Activated CD4-positive, alpha-beta T cell treated with anti-CD3 and anti-CD28 coated beads, Interleukin-2, amount 50 U/mL, for 4 hours (primary cell): ENCODE measurements around the gene C19orf73.

ENCODE experiments used
- DNase-seq, 2 experiments: peaks; one replicate each; pipeline ENCODE4 v3.0.0-alpha.2; 2020

C19orf73 gene, protein sequence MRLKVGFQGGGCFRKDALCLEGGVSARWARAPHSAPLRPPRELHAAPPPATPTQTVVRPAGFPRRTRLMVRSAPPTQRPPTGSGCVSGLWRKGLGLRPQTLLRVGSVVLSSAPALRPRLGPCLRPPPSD

DNA sequence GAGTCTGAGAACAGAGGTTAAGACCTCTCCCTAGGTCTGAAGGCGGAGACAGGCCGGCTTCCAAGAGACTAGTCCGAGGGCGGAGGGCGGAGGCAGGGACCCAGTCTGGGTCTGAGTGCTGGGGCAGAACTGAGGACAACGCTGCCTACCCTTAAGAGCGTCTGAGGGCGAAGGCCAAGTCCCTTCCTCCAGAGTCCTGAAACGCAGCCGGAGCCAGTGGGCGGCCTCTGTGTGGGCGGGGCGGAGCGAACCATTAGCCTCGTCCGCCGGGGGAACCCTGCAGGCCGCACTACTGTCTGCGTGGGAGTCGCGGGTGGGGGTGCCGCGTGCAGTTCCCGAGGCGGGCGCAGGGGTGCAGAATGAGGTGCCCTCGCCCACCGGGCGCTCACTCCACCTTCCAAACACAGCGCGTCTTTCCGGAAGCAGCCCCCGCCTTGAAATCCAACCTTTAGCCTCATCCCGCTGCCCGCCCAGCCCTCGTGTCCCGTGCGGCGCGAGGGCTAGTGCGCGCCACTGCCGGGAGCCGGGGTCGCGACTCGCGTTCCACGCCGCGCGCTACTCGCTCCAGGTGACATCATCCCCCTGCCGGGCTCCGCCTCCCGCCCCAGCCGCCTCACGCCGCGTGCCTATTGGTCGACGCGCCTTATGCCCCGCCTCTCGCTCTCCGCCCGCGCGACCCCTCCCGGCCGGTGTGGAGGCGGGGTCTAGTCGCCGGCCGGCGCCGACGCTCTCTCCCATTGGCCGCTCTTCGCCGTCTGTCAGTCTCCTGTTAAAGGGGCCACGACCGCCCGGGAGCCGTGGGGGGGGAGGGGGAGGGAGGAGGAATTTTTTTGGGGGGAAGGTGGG, at the start of gene C19orf73:
TSS of gene C19orf73 (minus strand) at position 579 of the 846 bp plus-strand sequence. CDS start at position 458, 121 bp downstream.
- peak; percentile 93 to 95 for DNase-seq

DNA sequence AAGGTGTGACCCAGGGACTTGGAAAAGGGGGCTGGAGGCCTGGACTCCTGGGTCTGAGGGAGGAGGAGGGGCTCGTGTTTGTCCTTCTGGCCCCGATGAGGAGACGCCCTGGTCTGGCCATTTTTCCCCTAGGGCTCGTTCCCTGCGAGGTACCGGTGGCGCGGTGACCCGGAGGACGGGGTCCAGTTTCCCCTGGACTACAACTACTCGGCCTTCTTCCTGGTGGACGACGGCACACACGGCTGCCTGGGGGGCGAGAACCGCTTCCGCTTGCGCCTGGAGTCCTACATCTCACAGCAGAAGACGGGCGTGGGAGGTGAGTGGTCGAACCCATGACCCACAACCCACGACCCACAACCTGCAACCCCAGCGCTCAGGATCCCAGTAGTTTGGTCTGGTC, 49.5 kb upstream of the C19orf73 start:
- no peak for DNase-seq

DNA sequence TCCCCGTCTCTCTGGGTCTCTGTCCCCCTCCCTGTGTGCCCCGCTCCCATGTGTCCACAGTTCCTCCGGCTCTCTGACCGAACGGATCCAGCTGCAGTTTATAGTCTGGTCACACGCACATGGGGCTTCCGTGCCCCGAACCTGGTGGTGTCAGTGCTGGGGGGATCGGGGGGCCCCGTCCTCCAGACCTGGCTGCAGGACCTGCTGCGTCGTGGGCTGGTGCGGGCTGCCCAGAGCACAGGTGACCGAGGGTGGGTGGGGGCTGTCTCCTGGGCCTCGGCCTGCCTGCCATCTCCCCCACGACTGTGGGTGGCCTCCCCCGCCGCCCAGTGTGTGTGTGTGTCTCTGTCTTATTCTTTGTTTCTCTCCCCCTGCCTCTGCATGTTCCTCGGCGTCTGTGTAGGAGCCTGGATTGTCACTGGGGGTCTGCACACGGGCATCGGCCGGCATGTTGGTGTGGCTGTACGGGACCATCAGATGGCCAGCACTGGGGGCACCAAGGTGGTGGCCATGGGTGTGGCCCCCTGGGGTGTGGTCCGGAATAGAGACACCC, 49.0 kb upstream of the C19orf73 start:
- DNase-seq: no peak

DNA sequence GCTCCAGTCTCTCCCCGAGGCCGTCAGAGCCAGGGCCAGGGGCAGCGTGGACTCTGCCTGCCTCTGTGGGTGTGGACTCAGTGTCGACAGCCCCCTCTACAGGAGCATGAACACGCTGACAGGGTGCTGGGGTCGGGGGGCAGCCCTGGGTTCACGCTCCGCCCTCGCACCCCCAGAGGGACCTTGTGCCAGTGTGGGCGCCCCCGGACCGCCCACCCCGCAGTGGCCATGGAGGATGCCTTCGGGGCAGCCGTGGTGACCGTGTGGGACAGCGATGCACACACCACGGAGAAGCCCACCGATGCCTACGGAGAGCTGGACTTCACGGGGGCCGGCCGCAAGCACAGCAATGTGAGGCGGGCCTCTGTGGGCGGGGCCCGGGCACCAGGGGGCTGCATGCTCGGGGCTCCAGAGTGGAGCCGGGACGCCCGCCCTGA, 46.9 kb upstream of the C19orf73 start:
- no peak for DNase-seq

DNA sequence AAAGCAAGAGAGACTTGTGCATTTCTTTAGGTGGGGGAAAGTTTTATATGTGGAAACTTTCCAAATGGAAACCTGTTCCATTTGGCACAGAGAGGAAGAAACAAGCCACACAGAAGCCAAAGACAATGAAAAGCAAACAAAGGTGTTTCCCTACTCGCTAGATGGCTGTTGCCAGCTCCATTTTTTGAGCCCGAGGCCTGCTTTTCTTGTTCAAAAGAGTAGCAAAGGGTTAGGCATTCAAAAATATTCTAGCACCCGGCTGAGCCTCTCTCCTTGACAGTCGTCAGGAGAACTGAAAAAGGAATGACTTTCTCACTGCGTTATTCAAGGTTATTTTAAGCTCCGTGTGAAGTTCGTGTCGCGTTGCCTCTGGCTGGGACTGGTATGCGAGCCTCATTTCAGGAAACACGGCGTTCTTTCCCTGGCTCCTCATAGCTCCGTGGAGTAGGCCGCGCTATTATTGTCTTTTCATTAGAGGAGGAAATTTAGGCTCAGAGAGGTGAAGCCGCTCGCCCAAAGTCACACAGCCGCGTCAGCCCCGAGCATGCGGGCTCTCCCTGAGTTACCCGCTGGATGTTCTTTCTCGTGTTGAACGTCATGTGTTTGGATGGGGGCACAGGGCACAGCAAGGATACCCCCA, 46.3 kb upstream of the C19orf73 start:
- no peak for DNase-seq

DNA sequence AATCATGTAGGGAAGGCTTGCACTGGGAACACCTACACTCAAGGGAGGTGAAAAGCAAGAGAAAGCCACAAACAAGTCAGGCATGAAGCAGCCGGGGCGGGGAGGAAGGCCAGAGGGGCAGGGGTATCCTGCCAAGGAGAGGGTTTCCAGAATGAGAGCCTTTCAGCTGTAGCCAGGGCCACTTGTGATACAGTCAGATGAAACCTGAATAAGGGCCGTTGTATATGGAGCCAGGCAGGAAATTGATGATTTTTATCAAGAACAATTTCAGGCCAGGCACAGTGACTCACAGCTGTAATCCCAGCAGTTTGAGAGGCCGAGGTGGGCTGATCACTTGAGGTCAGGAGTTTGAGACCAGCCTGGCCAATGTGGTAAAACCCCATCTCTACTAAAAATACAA, 43.0 kb upstream of the C19orf73 start:
- DNase-seq: no peak

DNA sequence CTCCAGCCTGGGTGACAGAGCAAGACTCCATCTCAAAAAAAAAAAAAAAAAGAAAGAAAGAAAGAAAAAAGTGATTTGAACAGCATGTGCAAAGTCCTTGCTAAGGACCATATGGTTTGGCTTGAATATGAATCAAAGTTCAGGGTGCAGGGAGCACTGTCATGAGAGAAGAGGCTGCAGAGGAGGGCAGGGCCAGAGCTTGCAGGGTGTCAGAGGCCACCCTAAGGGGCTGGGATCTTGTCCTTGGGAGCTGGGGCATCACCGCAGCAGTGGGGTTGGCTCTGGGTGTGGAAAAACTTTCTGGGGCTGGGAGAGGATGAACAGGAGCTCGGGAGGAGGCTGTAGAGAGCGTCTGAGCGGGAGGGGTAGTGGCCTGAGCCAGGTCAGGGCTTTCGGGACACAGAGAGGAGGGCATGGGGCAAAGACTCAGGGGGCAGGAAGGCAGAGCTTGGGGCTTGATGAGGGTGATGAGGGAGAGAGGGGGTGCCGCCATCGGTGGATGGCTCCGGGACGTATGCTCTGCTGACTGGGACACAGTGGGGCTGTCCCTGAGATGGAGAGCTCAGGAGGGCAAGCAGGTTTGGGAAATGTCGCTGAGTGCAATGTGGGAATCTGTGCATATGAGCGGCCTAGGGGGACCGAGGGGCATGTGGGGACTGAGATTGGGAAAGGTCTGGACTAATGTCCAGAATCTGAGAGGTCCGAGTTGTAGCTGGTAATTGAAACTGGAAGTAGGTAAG, 41.7 kb upstream of the C19orf73 start:
- DNase-seq: no peak

DNA sequence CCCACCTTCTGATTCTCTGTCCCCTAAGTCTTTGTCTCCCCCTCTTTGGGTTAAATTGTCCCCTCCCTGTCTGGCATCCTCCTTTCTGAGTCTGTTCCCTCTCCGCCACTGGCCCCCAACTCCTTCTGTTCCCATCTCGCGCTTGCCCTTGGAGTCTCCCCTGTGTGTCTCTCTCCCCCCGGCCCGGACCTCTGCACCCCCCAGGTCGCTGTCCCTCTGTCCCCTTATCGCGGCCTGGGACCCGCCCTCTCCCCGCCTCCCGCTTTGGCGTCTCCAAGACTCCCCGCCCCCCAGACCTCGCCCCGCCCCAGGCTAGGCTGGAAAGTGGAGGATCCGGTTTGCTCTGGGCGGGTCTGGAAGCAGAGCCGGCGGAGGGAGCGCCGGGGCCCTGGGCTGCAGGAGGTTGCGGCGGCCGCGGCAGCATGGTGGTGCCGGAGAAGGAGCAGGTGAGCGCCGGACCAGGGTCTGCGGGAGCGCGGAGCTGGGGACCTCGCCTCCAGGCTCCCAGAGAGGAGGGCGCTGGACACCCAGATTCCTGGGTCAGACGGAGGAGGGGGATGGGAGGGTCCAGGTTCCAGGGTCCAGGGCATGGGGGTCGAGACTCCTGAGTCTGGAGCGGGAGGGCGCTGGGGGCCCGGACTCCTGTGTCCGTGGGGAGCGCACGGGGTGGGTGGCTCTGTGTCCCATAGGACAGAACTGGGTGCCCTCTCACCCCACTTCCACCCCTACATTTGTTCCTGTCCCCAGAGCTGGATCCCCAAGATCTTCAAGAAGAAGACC, 38.7 kb upstream of the C19orf73 start, which contains the start of gene TRPM4:
TSS of gene TRPM4 (plus strand) at position 348 of the 780 bp plus-strand sequence. CDS start at position 423, 75 bp downstream.
- DNase-seq: peak in 1 of 2 experiments; percentile 16

DNA sequence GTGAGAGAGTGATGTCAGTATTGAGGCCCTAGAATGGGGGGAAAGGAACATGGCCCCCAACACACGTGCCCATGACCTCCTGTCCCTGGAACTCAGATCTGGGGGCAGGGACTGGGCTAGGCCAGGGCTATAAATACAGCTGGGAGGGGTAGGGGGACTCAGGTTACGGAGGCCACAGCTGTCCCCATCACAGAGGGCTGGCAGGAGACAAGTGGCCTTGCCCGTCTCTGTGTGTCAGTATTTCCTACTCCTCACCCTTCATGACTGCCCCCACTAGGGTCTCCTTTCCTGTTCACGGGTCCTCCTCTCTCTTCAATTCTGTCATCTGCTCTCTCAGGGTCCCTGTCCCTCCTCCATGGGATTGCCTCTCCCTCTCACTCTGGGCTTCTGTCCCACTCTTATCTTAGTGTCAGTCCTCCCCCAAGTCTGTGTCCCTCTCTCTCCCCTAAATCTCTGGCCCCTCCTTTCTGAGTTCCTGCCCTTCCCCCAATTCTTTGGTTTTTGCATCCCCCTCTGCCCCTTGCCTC, 36.9 kb upstream of the C19orf73 start:
- no peak for DNase-seq

DNA sequence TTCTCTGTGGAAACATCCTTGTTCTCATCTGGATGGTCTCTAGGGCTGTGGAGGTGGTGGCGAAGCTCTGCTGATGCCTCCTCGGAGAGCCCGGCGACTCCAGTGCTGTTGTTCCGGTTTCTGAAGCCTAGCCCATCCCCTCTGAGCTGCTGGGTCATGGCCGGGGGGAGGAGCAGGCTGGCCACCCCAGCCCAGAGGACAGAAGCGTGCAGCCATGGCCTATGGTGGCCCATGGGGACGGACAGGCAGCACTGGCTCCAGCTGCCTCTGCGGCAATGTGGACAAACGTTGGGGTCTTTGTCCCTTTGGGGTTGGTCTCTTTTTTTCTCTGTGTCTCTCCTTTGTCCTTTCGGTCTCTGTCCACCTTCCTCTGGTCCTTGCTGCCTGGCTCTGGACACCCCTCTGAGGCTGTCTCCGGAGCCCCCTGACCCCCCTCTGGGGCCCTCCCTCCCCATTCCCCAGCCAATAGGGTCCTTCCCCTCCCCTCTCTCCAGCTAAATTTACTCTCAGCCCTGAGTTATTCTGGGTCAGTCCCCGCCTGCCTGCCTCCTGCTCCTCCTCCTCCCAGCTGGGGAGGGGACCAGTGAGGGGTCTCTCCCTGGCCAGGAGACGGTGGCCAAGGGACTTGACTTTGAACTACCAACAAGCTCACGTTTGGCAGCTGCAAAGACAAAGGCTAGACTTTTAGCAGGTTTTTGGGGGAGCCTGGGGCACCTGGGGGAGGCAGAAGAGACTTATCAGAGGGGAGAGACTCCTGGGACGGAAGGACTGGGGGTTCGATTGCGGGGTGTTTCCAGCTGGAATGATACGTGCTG, 36.3 kb upstream of the C19orf73 start, which contains the start of gene HRC:
TSS of gene HRC (minus strand) at position 392 of the 815 bp plus-strand sequence. CDS start at position 233, 159 bp downstream.
- no peak for DNase-seq

DNA sequence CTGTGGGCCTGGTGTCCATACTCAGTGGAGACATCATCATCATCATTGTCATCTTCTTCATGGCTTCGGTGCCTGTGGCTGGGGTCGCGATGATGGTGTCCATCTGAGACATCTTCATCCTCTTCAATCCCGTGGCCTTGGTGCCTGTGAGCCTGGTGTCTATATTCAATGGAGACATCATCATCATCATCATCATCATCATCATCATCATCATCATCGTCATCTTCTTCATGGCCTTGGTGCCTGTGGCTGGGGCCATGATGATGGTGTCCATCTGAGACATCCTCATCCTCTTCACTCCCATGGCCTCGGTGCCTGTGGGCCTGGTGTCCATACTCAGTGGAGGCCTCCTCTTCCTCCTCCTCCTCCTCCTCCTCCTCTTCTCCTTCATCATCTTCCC, 35.3 kb upstream of the C19orf73 start:
- no peak for DNase-seq

DNA sequence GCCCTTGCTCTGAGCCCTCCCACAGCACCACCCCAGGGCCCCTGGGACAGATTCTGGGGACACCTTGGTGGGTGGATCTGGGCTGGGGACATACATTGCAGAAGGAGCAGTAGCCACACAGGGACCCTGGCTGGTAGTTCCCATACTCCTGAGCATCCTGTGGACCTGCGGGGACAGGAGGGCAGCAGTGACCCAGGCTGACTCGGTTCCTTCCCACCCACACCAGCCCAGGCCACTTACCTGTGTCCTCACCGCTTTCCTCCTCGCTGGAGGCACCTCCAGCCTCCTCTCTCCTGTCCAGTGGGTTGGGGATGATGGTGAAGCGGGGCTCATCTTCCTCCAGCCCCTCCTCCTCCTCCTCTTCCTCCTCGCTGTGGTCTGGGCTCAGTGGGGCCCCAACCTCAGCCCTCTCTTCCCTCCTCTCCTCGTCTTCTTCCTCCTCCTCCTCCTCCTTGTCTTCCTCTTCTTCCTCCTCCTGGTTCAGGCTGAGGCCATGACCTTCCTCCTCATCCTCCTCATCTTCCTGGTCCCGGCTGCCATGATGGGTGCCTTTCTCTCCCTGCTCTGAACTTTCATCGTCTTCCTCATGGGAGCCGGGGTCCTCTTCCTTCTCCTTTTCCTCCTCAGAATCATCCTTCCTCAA, 34.3 kb upstream of the C19orf73 start:
- no peak for DNase-seq

DNA sequence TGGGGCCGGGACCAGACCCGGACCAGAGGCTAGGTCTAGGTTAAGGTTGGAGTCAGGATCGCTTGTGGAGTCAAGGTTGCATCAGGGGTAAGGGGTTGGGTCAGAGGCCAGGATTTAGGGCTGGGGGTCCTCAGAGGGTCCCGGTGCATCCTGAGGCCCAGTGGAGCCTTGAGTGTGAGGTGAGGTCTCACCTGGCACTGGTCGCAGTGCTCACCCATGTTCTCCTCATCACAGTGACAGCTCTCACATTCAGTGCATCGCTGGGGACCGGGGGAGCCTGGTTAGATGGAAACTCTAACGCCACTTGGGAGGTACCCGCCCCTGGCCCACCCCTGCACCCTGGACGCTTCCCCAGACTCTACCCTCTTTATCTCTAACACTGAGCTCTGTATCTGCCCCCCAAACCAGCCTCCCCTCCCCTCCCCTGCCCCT, 33.2 kb upstream of the C19orf73 start:
- DNase-seq: no peak

DNA sequence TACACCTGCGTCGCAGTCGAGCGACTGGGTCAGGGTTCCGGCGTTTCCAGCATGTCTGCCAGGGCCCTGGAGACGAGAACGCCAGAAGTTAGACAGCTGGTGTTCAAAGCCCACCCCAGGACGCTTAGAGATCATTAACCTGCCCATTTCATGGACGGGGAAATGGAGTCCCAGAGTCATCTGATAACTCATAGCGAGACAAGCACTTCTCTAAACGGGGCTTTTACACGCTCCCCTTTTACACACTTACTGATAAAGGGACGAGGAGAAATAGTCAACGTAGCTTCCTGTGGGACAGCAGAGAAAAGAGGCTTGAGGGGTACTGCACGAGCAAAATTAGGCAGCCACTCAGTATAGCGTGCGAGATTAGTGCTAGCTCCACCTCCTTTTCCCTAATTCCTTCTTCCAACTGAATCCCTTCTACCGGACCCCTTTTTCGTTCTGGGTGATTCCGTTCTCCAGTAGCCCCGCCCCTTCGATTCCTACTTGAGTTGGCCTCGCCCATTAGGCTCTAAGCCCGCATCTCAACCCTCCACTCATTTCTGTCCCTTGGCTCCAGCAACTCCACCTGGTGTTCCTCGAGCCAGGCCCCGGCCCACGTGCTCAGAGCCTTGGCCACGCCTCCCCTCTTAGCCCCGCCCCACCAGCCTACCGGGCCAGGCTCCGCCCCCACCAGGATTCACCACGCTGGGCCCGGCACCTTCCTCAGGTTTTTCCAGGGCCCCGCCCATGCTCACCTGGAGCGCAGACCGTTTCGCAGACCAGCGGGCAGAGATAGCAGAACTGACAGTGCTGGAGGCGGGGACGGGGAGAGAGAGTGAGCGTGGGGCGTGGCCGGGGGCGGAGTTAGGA, 32.5 kb upstream of the C19orf73 start:
- DNase-seq: no peak

DNA sequence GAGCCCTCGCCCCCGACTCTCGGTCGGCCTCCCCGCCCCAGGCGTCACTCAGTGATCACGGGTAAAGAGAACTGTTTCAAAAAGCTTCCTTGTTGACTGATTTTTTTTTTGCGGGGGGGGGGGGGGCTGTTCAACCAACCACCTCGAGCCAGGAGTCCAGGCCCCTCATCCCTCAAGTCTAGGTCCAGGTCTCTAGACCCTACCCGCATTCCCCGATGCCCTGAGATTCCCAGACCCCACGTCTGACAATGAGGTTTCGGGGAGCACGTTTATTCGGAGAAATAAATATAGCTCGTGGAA, 32.0 kb upstream of the C19orf73 start:
- no peak for DNase-seq

DNA sequence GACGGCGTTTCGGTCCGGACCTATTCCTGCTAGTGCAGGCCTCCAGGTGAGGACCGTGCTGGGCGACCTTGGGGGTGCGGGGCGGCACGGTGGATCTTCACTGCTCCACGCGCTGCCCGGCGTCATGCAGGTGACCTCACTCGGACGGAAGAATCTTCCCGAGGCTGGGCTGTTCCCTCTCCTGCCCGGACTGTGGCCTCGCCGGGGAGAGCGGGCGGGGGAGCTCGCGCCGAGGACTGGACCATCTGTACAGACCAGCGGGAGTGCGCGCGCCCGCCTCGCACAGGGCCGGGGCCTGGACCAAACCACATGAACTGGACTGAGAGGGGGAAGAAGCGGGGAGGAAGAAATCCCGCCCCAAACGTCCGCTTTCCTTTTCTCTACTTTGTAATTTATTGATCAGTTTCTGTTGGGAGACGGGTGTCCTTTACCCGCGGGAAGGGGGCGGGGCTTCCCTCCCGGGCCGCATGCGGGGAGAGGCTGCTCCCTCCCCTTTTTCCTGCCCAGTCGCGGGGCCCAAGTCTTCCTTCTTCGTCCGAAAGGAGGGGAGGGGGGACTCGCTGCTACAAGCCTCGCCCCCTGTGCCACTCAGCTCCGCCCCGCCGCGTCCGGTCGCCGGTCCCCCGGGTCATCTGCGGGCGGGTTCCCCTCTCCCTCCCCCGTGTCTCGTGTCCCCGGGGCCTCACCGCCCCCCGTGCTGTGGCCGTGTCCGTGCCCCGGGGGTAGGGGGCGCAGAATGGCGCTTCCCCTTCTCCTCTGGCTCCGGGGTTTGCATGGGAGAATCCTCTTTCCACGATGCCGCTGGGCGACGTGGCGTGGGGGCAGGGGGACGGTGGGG, 31.4 kb upstream of the C19orf73 start:
- peak; percentile 15 to 23 for DNase-seq

DNA sequence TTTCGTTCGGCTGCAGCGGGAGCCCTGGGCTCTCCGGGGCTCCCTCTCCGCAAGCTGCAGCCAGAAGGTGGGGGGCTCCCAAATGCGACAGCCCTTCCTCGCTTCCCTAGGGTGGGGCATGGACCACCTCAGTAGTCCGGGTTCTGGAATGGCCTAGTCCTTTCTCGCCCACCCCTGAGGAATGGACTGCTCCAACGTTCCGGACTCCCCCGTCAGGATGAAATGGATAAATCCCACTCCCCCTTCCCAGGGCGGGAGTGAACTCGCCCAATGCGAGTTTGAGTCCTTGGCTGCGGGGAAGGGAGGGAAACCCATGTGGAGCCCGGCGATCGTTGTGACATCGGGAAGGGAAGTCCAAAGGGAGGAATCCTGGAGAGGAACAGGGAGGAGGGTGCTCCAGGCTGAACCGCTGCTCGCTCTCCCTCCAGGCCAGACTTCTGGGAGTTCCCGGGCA, 30.7 kb upstream of the C19orf73 start:
- no peak for DNase-seq
